22Rv1 (cell line): Measurements from ENCODE around the gene LUM.

Experiments used
- ZFX ChIP-seq: fragments of 450-650 bp; IDR thresholded peaks from 2 replicates; pipeline ENCODE4 v1.6.1; 2017; ENCODE audit warnings: antibody characterized with exemption, borderline replicate concordance
- TF ChIP-seq, protein P1 (sequence below): fragments of 450-650 bp; IDR thresholded peaks from 2 replicates; pipeline ENCODE4 v1.5.1; 2017; ENCODE audit warnings: mild to moderate bottlenecking

- TF ChIP-seq, protein P1, sequence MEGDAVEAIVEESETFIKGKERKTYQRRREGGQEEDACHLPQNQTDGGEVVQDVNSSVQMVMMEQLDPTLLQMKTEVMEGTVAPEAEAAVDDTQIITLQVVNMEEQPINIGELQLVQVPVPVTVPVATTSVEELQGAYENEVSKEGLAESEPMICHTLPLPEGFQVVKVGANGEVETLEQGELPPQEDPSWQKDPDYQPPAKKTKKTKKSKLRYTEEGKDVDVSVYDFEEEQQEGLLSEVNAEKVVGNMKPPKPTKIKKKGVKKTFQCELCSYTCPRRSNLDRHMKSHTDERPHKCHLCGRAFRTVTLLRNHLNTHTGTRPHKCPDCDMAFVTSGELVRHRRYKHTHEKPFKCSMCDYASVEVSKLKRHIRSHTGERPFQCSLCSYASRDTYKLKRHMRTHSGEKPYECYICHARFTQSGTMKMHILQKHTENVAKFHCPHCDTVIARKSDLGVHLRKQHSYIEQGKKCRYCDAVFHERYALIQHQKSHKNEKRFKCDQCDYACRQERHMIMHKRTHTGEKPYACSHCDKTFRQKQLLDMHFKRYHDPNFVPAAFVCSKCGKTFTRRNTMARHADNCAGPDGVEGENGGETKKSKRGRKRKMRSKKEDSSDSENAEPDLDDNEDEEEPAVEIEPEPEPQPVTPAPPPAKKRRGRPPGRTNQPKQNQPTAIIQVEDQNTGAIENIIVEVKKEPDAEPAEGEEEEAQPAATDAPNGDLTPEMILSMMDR: no peak
- TF ChIP-seq ZFX: no peak
Observed at GRCh38 chr12:91106283-91106682, 5.0 kb downstream of the LUM start.
